Activated CD8-positive, alpha-beta T cell treated with anti-CD3 and anti-CD28 coated beads, Interleukin-2, amount 10 ng/mL, durations not matched to agents 7 days and 5 days (primary cell): ENCODE results near the gene HAAO. TPM values are rescaled to one million over a fixed set of nuclear protein-coding genes. Genes with fewer than 3 reads are reported as not detected.

Experiments
- ATAC-seq: fragments of 150-1000 bp; cut with Tn5 transposase; one replicate; pipeline ENCODE4 v1.10.0; 2021; ENCODE audit warnings: moderate library complexity
- CTCF ChIA-PET: fragments of 350-600 bp; sonication (Branson Sonifier 250); formaldehyde crosslinking; loops from one replicate; lab custom pipeline; 2021; ENCODE audit warnings: antibody characterized with exemption; lab: Charles Lee
- POLR2A ChIA-PET: fragments of 350-600 bp; sonication (Branson Sonifier 250); formaldehyde crosslinking; loops from one replicate; lab custom pipeline; 2021; ENCODE audit warnings: antibody characterized with exemption; lab: Charles Lee
- DNase-seq: peaks from one replicate; pipeline ENCODE4 v3.0.0-alpha.2; 2020
- H3K27ac Mint-ChIP-seq: one replicate; pipeline ENCODE4 v1.8.0; 2021; ENCODE audit warnings: mild to moderate bottlenecking, mixed read lengths
- H3K27me3 Mint-ChIP-seq: one replicate; pipeline ENCODE4 v1.8.0; 2021; ENCODE audit warnings: low read depth, mixed read lengths
- H3K36me3 Mint-ChIP-seq: one replicate; pipeline ENCODE4 v1.8.0; 2021; ENCODE audit warnings: low read depth, mixed read lengths
- H3K4me1 Mint-ChIP-seq: one replicate; pipeline ENCODE4 v1.8.0; 2021; ENCODE audit warnings: low read depth, mixed read lengths
- H3K4me3 Mint-ChIP-seq: one replicate; pipeline ENCODE4 v1.8.0; 2021; ENCODE audit warnings: mild to moderate bottlenecking, mixed read lengths
- H3K9me3 Mint-ChIP-seq: one replicate; pipeline ENCODE4 v1.8.0; 2022; ENCODE audit warnings: mixed read lengths; ENCODE audit not compliant: insufficient read depth
- total RNA-seq, 2 experiments: library from RNA; stranded (reverse); gene quantifications; one replicate each; pipeline ENCODE4 v1.2.3, GENCODE V29; 2021

HAAO gene
- total RNA-seq, 2 experiments from 2014 or later = 0.37 to 0.40 TPM

DNA sequence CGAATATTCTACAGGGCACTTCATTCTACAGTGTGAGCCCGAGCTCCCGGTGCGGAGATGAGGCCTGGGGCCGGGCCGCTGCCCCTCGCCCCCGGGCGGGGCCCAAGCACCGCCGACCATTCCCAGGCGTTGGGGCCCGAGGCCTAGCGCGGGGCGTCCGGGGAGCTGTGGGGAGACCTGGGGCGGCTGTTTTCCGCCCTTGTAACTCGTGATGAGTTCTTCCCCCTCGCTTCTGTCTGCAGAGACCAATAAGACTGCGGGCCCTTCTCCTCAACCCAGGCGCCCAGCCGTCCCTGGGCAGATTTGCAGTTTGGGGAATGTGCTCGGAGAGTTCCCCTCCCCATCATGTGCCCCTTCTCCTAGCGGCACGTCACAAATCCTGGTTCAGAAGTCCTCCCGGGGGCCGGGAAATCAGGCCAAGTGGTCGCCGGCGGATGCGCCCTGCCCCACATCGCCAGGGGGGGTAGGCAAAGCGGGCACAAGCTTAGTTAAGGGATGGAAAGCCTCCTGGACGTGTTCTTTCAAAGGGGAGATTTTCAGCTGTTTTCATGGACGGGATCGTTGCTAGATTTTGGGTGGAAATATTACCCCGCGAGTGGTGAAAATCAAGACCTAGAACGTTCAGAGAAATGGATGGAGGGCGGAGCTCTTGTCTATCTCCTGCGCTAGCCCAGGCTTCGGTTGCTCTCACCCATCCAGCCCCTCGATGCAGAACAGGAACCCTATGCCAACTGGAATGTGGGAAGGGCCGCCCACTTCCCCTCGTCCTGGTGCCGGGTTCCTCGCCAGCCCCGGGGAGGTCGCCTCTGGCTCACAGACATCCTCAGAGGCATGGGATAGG lies 18.8 kb upstream of the HAAO start:
- POLR2A ChIA-PET = interaction anchor here (0.7 to 2.6 kb wide), 14 partner anchors 8 to 450 kb away, joined by 3 to 24 read pairs (median 5); partner anchors contain the start of genes HAAO and ZFP36L2
- peaks cover 10% of the 10 kb centered on the region for H3K36me3 Mint-ChIP-seq
- ATAC-seq (peak; percentile 14), DNase-seq (peak; percentile 62)
- peaks cover 6% of the 10 kb centered on the region for H3K27me3 Mint-ChIP-seq
- H3K4me1 Mint-ChIP-seq = peaks cover 25% of the 10 kb centered on the region
- H3K9me3 Mint-ChIP-seq = peaks cover 15% of the 10 kb centered on the region
- CTCF ChIA-PET = interaction anchor here (0.9 to 3.1 kb wide), 8 partner anchors 8 to 766 kb away, joined by 4 to 14 read pairs (median 7); no protein-coding TSS in a partner anchor
- H3K4me3 Mint-ChIP-seq = peak overlapping the region; percentile 91
- H3K27ac Mint-ChIP-seq = peak overlapping the region; percentile 100

- peak overlapping the region; percentile 91 for H3K4me3 Mint-ChIP-seq
- ChIA-PET POLR2A (interaction anchor here (0.6 to 2.6 kb wide), 18 partner anchors 9 to 785 kb away, joined by 3 to 24 read pairs (median 5); partner anchors contain the start of genes HAAO, KCNG3, THADA and ZFP36L2), CTCF (interaction anchor here (0.9 to 3.1 kb wide), 9 partner anchors 9 to 768 kb away, joined by 3 to 14 read pairs (median 6); no protein-coding TSS in a partner anchor)
- H3K27ac Mint-ChIP-seq = peak overlapping the region; percentile 100
- DNase-seq = peak; percentile 96
- peaks cover 25% of the 10 kb centered on the region for H3K4me1 Mint-ChIP-seq
- peaks cover 9% of the 10 kb centered on the region for H3K27me3 Mint-ChIP-seq
- ATAC-seq = peak; percentile 84
- H3K36me3 Mint-ChIP-seq = peaks cover 10% of the 10 kb centered on the region
- peaks cover 15% of the 10 kb centered on the region for H3K9me3 Mint-ChIP-seq
These were observed 18.0 kb upstream of the HAAO start for GRCh38 chr2:42810121-42810970.

- peaks cover 10% of the 10 kb centered on the region for H3K36me3 Mint-ChIP-seq
- H3K27ac Mint-ChIP-seq = peak overlapping the region; percentile 85
- DNase-seq (peak; percentile 76), ATAC-seq (peak; percentile 55)
- peaks cover 25% of the 10 kb centered on the region for H3K4me1 Mint-ChIP-seq
- ChIA-PET POLR2A (interaction anchor here (0.7 to 2.6 kb wide), 12 partner anchors 10 to 786 kb away, joined by 3 to 24 read pairs (median 6); partner anchors contain the start of genes HAAO, THADA and ZFP36L2), CTCF (interaction anchor here (0.9 to 3.1 kb wide), 7 partner anchors 9 to 769 kb away, joined by 3 to 14 read pairs (median 6); no protein-coding TSS in a partner anchor)
- H3K9me3 Mint-ChIP-seq = peaks cover 15% of the 10 kb centered on the region
- H3K27me3 Mint-ChIP-seq = peaks cover 11% of the 10 kb centered on the region
- H3K4me3 Mint-ChIP-seq = peak overlapping the region; percentile 72
These were observed 17.4 kb upstream of the HAAO start for GRCh38 chr2:42809819-42810120.

- Mint-ChIP-seq H3K36me3 (peaks cover 9% of the 10 kb centered on the region), H3K9me3 (peaks cover 15% of the 10 kb centered on the region), H3K4me1 (peaks cover 25% of the 10 kb centered on the region), H3K4me3 (peak overlapping the region; percentile 72), H3K27ac (peak overlapping the region; percentile 85), H3K27me3 (peaks cover 14% of the 10 kb centered on the region)
- POLR2A ChIA-PET = interaction anchor here (0.6 to 2.6 kb wide), 6 partner anchors 9 to 786 kb away, joined by 5 to 24 read pairs (median 10); partner anchors contain the start of genes HAAO and THADA
- no peak for ATAC-seq
- CTCF ChIA-PET = interaction anchor here (1.4 to 3.1 kb wide), 3 partner anchors 9 to 769 kb away, joined by 3 to 14 read pairs (median 14); no protein-coding TSS in a partner anchor
- DNase-seq = no peak
These were observed 16.9 kb upstream of the HAAO start for GRCh38 chr2:42809131-42809818.

- Mint-ChIP-seq H3K4me3 (no peak overlapping the region), H3K9me3 (peaks cover 9% of the 10 kb centered on the region), H3K27me3 (peaks cover 15% of the 10 kb centered on the region), H3K36me3 (peaks cover 4% of the 10 kb centered on the region), H3K27ac (no peak overlapping the region), H3K4me1 (peaks cover 19% of the 10 kb centered on the region)
- DNase-seq (no peak), ATAC-seq (no peak)
- ChIA-PET POLR2A (no interaction called here), CTCF (no interaction called here)
These were observed 15.9 kb upstream of the HAAO start for GRCh38 chr2:42808301-42808700.

- H3K9me3 Mint-ChIP-seq = no peaks in the 10 kb centered on the region
- no peak for DNase-seq
- H3K36me3 Mint-ChIP-seq = no peaks in the 10 kb centered on the region
- ChIA-PET CTCF (no interaction called here), POLR2A (no interaction called here)
- no peak overlapping the region for H3K4me3 Mint-ChIP-seq
- H3K27ac Mint-ChIP-seq = no peak overlapping the region
- peaks cover 14% of the 10 kb centered on the region for H3K4me1 Mint-ChIP-seq
- no peak for ATAC-seq
- peaks cover 20% of the 10 kb centered on the region for H3K27me3 Mint-ChIP-seq
These were observed 14.4 kb upstream of the HAAO start for GRCh38 chr2:42806786-42807185.

DNA sequence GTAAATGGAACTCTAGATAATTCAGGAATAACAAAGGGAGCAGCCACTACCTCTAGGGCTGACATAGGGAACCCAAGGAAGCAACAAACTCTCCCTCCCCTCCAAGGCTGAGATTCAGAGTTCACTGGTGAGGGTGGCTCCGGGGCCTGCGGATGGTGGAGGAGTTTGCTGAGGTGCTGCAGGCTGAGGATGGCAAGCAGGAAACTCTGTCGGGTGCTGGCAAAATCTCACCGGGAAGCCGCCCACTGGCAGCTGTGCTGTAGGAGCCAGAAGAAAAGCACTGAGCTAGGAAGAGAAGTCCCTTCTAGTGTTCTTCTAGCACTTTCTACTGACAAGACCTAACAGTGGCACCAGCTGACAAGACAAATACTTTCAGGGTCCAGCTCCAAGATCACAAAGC lies 12.5 kb upstream of the HAAO start:
- ChIA-PET CTCF (interaction anchor here (0.5 kb wide), 1 partner anchor 23 kb away, joined by 3 read pairs; no protein-coding TSS in a partner anchor), POLR2A (no interaction called here)
- H3K27ac Mint-ChIP-seq = no peak overlapping the region

GRCh38 chr2:42804338-42804737 lies 12.0 kb upstream of the HAAO start:
- H3K9me3 Mint-ChIP-seq = no peaks in the 10 kb centered on the region
- ChIA-PET CTCF (no interaction called here), POLR2A (no interaction called here)
- H3K27me3 Mint-ChIP-seq = peaks cover 20% of the 10 kb centered on the region
- no peak overlapping the region for H3K4me3 Mint-ChIP-seq
- no peak overlapping the region for H3K27ac Mint-ChIP-seq
- ATAC-seq (no peak), DNase-seq (no peak)
- H3K36me3 Mint-ChIP-seq = no peaks in the 10 kb centered on the region
- peaks cover 16% of the 10 kb centered on the region for H3K4me1 Mint-ChIP-seq

More for the DNA sequence above, 12.5 kb upstream of the HAAO start:
- ATAC-seq (no peak), DNase-seq (no peak)
- no peak overlapping the region for H3K4me3 Mint-ChIP-seq
- H3K27me3 Mint-ChIP-seq = peaks cover 20% of the 10 kb centered on the region
- no peaks in the 10 kb centered on the region for H3K36me3 Mint-ChIP-seq
- no peaks in the 10 kb centered on the region for H3K9me3 Mint-ChIP-seq
- peaks cover 19% of the 10 kb centered on the region for H3K4me1 Mint-ChIP-seq

DNA sequence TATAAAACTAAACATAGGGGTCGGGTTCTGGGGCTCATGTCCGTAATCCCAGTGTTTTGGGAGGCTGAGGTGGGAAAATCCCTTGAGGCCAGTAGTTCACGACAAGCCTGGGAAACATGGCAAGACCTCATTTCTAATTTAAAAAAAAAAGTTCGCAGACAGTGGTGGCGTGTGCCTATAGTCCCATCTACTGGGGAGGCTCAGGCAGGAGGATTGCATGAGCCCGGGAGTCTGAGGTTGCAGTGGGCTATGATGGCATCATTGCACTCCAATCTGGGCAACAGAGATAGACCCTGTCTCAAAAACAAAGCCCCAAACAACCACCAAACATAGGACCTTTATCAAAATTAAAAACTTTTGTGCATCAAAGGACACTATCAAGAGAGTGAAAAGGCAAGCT lies 9.8 kb upstream of the HAAO start:
- no peak for DNase-seq
- ChIA-PET POLR2A (no interaction called here), CTCF (no interaction called here)
- Mint-ChIP-seq H3K27me3 (peaks cover 14% of the 10 kb centered on the region), H3K27ac (no peak overlapping the region), H3K36me3 (no peaks in the 10 kb centered on the region), H3K4me3 (no peak overlapping the region), H3K9me3 (no peaks in the 10 kb centered on the region), H3K4me1 (peaks cover 13% of the 10 kb centered on the region)
- no peak for ATAC-seq

GRCh38 chr2:42801381-42801780 lies 9.0 kb upstream of the HAAO start:
- Mint-ChIP-seq H3K27ac (no peak overlapping the region), H3K27me3 (peaks cover 14% of the 10 kb centered on the region), H3K4me1 (peaks cover 16% of the 10 kb centered on the region), H3K36me3 (no peaks in the 10 kb centered on the region), H3K9me3 (no peaks in the 10 kb centered on the region), H3K4me3 (no peak overlapping the region)
- DNase-seq (no peak), ATAC-seq (no peak)
- ChIA-PET CTCF (interaction anchor here (1.2 to 1.8 kb wide), 4 partner anchors 9 to 706 kb away, joined by 3 to 14 read pairs (median 4); no protein-coding TSS in a partner anchor), POLR2A (interaction anchor here (0.9 to 3.8 kb wide), 3 partner anchors 8 to 439 kb away, joined by 3 to 24 read pairs (median 3); no protein-coding TSS in a partner anchor)
